ENCODE results near the gene SPATS2L.

The SPATS2L gene

DNA sequence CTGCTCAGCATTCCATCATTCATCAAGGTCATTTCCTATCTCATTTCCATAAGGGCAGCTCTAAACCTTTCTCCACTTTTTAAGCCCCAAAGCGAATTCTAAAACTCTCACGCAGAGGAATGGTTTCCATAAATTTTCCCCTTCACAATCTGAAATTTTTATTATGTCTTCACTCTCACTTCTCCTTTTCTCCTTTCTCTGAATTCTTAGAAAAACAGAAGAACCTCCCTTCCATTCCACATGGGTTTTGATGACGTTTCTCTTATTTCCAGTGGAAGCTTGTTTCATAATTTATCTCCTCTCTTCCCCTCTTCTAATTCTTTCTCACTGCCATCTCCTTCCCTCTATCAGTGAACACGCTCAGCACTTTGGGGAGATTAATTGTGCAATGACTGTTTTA, 97.3 kb downstream of the SPATS2L start:
- DNase-seq (ENCODE audit: low read depth, low spot score), result no peak
- H3K27ac ChIP-seq, result peak overlapping the region; percentile 87

DNA sequence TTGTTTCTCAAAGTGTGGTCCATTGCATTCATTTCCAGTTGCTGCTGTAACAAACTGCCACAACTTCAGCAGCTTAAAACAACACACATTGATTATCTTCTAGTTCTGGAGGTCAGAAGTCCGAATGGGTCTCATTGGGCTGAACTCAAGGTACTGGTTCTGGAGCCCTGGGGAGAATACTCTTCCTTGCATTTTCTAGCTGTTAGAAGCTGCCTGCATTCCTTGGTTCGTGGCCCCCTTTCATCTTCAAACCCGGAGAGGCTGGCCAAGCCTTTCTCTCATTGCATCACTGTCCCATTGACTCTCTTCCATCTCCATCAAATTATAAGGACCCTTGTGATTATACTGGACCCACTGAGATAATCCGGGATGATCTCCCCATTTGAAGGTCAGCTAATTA, 98.1 kb downstream of the SPATS2L start:
- H3K27ac ChIP-seq, result peak overlapping the region; percentile 87
- no peak for DNase-seq (ENCODE audit: low read depth, low spot score)

DNA sequence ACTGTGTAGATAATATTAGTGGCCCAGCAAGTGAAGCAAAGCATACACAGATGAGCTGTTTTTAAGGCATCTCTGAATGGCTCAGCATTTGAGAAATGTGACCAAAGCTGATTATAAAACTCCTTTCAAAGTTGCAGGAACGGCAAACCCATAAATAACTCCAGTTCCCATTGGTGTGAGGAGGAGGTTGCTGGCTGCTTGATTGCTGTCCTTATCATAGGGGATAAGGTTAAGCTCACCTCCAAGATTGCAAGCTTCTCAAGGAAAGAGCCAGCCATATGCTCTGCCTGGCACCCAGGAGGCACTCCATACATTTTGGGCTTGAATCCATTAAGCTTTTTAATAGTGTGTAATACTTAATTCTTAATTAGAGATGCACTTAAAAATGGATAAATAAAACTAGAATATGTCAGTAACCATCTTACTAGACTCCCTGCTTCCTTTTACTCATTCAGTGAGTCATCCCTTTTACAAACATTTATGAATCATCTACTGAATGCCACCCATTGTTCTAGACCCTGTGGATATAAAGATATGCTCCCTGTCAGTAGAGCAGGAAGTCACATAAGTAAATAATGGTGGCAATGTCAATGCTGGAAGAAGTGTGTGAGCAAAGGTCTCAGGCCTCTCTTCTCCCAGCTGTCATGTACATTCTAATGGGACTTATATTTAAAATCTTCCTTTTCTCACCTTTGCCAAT, 99.3 kb downstream of the SPATS2L start:
- DNase-seq (ENCODE audit: low read depth, low spot score), result peak; percentile 78
- H3K27ac ChIP-seq, result peak overlapping the region; percentile 87

DNA sequence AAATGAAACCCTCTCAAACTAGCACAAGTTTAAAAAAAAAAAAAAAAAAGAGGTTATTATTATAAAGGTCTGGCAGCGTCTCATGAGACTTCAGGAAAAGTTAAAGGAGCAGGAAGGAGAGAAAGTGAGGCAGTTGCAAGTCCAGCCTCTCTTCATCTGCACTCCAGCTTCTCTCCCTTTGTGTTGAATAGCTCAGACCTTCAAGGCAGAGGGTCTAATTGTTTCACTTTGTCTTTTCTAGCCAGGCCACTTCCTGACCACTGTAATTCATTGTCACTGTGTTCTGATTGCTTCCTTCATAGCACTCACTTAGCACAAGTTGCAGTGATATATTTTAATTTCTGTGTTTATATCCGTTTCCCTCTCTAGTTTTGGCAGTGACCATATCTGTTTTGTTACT, 99.9 kb downstream of the SPATS2L start:
- H3K27ac ChIP-seq, result peak overlapping the region; percentile 87
- no peak for DNase-seq (ENCODE audit: low read depth, low spot score)

DNA sequence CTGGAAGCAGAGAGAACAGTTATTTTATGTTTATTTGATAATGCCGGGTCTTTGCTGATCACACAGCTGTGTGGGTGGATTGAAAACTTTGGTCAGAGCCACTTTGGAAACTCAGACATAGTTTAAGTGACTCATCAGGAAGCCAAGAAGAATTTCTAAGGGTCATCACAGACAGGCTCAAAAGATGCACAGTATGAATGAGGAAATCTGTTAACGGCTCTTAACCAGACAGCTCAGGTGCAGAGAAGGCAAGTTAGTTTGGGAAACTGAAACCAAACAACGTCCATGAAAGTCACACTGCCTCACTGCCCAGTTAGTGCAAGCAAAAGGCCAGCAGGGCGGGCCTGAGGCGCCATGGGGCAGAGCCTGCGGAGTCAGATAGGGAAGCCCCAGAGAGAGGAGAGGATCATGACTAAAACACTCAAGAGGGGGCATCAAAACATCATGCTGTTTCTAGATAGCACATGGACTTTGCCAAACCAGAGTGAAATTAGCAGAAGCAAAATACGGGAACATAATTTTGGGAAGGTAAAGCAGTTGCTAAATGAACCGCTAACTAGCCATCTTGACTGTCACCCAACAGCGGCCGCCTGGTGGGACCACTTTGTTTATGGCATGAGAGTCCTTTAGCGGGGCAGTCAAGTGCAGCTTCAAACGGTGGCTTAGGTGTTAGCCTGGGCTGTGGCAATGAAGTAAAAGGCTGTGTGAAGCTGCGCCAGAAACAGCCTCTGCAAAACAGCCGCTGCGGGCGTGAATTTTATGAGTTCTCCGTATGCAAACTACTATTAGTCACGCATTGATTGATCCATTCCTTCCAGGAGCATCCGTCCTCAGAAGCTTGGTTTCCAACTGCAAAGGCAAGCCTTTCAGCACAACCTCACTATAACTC, 102.2 kb downstream of the SPATS2L start:
- H3K27ac ChIP-seq, result peak overlapping the region; percentile 14
- DNase-seq (ENCODE audit: low read depth, low spot score), result peak; percentile 29

DNA sequence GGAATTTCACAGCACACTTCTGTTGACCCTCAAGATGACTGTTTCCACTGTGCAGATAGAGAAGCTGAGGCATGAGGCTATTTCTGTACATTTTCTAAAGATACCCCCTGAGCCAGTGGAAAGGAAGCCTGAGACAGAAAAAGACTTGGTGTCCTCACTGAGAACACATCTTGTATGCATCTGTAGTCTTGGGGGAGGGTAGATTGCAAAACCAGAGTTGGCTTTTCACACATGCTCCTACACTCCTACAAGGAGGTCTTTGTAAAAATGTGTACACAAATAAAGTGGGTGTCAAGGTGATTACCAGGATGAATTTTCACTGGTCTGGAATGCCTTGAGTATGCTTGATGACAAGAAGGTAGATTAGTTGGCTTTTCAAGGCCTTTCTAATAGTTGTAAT, 105.3 kb downstream of the SPATS2L start:
- DNase-seq (ENCODE audit: low read depth, low spot score), result no peak
- no peak overlapping the region for H3K27ac ChIP-seq

DNA sequence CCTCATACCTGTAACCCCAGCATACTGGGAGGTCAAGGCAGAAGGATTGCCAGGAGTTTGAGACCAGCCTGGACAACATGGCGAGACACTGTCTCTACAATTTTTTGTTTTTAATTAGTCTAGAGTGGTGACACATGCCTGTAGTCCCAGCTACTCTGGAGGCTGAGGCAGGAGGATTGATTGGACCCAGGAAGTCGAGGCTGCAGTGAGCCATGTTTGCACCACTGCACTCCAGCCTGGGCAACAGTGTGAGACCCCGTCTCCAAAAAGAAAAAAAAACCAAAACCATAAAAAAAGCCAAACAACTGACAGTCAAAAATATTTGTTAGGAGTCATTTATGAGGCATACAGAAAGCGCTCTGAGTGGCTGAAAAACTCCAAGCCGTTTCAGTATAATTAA, 107.9 kb downstream of the SPATS2L start:
- H3K27ac ChIP-seq, result no peak overlapping the region
- DNase-seq (ENCODE audit: low read depth, low spot score), result no peak

DNA sequence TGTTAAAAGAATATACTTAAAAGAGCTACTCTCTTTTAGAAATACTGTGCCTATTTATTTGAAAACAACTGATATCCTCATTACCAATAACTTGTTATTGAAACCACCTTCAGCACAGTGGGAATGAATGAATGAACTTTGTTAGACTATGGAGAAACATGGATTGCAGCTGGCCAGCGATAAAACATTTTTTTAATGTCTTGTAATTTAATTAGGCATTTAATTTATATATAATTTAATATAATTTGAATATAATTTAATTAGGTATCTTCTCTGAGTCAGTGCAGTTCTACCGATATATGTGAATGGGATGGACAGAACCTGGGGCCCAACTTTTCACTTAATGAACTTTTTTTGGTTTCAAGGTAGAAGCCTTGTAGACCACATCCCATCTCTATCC, 109.0 kb downstream of the SPATS2L start:
- DNase-seq (ENCODE audit: low read depth, low spot score), result no peak

DNA sequence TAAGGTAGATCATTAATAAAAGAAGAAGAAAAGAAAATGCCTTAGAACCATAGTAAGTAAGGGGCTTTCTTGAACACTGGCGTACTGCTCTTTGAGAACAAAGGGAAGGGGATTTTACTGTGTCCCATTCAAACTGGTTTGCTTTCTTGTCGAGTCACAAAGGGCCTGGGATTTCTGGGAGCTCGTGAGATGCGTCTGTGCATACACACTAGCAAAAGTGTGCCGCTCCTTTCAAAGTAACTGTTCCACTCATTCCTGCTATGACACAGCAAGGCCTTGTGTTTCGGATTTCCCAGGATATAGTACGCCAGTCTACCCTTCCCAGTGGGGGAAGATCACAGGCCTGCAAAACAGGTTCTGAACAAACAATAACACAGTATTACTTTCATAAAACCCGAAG, 110.4 kb downstream of the SPATS2L start:
- no peak for DNase-seq (ENCODE audit: low read depth, low spot score)
- H3K27ac ChIP-seq, result no peak overlapping the region

More for the DNA sequence above, 109.0 kb downstream of the SPATS2L start:
- H3K27ac ChIP-seq, result no peak overlapping the region

DNA sequence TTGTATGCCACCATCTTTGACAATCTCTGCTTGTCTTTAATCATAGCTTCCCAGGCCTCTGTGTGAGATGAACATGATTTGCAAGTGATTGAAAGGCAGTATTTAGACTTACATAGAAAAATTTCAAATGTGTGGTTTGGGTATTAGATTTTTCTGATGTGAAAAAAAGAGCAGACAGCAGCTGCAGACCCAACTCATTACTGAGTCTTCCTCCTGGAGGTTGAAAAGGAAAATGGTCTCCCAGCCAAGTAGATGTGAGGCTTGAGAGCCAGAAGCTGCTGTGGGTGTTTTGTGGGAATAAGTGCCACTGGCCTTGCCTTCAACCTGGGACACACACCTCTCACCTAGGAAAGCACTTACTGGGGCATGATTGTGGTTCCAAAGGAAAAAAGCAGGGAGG, 110.9 kb downstream of the SPATS2L start:
- DNase-seq (ENCODE audit: low read depth, low spot score), result no peak
- no peak overlapping the region for H3K27ac ChIP-seq

DNA sequence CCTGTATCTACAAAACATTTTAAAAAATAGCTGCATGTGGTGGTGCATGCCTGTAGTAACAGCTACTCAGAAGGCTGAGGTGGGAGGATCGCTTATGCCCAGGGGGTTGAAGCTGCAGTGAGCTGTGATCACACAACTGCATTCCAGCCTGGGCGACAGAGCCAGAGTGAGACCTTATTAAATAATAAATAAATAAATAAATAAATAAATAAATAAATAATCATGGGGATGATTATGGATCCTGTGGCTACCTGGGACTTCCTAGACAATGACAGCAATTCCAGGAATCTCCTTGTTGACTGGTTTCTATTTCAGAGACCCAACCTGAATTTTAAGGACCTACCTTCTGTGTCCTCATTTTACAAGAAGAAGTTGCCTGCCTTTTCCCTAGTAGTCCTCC, 111.9 kb downstream of the SPATS2L start:
- H3K27ac ChIP-seq, result no peak overlapping the region
- no peak for DNase-seq (ENCODE audit: low read depth, low spot score)

DNA sequence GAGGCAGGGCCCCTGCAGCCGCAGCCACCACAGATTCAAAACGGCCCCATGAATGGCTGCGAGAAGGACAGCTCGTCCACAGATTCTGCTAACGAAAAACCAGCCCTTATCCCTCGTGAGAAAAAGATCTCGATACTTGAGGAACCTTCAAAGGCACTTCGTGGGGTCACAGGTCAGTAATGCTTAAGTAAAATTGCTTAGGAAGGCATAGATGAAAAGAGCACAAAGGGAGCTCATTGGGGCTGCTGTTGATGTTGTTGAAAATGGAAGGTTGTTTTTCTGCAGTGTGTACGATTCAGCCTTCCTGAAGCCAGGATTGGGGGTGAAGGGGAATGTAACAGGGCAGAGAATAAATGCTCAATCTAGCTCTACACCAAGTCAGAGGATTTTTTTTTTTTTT, 112.8 kb downstream of the SPATS2L start:
- no peak overlapping the region for H3K27ac ChIP-seq
- no peak for DNase-seq (ENCODE audit: low read depth, low spot score)

DNA sequence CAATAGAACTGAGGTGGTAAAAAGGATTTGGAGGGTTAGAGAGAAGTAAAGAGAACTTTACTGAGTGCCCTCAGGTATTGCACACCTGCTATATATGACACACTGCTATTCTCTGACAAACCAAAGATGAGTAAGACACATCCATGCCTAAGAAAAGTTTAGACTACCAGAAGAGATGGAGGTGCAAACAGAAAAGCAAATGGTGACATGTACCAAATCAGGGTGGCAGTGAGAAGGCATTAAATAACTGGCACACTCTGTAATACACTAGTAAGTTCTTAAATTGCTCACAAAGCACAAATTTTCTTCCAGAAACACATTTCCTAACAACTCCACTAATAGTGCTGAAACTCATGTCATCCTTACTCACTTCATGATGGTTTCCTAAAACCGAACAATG, 114.8 kb downstream of the SPATS2L start:
- no peak for DNase-seq (ENCODE audit: low read depth, low spot score)
- H3K27ac ChIP-seq, result no peak overlapping the region

DNA sequence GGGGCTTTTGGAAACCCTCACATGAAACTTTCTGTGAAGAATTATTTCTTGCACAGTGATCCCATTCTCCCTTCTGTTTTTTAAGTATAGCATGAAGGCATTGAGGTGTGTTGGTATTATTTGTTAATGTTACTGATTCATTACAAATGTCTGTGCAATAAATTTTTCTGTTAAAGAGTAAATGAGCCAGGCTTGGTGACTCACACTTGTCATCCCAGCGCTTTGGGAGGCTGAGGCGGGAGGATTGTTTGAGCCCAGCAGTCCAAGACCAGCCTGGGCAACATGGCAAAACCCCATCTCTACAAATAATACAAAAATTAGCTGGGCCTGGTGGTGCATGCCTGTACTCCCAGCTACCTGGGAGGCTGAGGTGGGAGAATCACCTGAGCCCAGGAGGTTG, 115.6 kb downstream of the SPATS2L start:
- DNase-seq (ENCODE audit: low read depth, low spot score), result no peak

DNA sequence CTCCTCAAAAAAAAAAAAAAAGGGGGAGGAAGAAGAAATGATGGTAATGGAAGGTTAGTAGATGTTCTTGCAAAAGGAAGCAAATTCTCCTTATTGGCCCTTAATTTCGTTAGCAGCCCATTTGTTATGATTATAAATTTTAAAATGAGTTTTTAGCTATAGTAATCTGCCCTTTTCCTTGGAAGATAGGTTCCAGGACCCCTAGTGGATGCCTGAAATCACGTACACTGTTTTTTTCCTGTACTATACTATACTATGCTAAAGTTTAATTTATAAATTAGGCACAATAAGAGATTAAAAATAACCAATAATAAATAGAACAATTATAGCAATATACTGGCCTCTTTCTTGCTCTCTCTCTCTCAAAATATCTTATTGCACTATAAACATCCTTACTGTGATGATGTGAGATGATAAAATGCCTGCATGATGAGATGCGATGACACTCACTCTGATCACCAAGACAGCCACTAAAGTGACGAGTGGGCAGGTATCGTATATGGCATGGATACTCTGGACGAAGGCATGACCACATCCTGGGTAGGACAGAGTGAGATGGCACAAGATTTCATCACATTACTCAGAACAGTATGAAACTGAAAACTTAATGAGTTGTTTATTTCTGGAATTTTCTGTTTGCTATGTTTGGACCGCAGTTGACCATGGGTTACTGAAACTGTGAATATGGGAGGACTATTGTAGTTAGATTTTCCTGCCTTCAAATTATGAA, 116.2 kb downstream of the SPATS2L start:
- no peak for DNase-seq (ENCODE audit: low read depth, low spot score)
- H3K27ac ChIP-seq, result peak overlapping the region; percentile 14

More for the DNA sequence above, 115.6 kb downstream of the SPATS2L start:
- peak overlapping the region; percentile 3 for H3K27ac ChIP-seq

DNA sequence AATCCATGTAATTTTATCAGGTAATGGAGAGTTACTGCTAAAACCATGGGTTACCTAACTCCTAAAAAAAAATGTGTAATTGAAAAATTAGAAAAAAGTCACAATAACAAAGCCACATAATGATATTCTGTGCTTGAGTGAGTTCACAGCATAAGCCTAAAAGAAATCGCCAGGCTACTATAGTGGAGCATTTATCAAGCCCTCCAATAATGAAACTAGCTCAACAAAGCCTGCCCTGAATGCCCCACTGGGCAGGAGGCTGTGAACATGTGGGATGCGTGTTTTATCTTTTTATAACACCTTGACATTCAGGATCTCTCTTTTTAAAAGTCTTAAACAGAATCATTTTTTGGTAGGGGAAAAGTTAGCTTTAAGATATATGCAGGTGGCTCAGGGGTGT, 117.0 kb downstream of the SPATS2L start:
- peak overlapping the region; percentile 14 for H3K27ac ChIP-seq
- DNase-seq (ENCODE audit: low read depth, low spot score), result no peak

DNA sequence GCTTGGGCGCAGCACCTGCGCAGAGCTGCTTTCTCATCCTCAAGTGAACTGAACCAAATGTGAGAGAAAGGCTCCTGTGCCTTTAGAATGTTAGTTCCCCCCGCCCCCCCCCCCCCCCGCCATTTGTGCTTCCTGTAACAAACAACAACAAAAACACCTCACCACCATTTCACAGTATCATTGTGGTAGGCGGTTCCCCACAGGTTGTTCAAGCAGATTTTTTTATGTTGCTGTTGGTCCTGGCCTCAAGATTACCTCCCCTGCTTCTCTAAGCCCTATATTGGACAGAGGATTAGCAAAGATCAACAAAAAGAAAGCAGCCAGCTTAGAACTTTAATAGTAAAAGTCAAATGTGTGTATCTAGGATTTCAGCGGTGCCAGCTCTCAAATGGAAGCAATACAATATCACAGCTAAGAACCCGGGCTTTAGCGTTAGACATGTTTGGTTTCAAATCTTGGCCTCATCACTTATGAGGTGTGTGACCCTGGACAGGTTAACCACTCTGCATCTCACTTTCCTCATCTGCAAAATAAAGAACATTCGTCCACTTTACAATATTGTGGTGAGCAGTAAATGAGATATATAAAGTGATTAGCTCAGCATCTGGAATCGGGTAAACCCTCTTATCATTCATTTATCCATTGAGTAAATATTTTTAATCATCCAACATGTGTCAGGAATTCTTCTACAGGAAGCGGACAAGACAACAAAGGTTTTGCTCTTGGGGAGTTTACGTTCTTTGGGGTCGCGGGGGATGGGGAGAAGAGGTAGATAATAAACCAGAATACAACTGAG, 118.7 kb downstream of the SPATS2L start:
- H3K27ac ChIP-seq, result no peak overlapping the region
- DNase-seq (ENCODE audit: low read depth, low spot score), result no peak

DNA sequence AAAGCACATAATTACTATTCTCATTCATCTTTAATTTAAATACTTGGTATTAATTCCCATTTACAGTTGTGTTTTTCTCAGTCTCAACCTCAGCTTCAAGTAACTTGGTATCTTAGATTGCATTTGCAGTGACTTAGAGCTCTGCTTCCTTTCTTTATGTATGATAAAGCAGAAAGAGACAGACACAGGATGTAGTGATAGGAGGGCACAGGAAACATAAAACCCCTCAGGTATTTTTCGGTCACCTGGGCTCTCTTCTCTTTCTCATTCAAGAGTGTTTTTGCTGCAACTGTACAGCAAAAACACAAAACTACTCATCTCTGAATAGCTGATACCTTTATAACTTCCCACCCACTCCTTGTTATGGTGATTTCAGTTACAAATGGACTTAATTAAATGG, 120.3 kb downstream of the SPATS2L start:
- H3K27ac ChIP-seq, result no peak overlapping the region
- no peak for DNase-seq (ENCODE audit: low read depth, low spot score)

DNA sequence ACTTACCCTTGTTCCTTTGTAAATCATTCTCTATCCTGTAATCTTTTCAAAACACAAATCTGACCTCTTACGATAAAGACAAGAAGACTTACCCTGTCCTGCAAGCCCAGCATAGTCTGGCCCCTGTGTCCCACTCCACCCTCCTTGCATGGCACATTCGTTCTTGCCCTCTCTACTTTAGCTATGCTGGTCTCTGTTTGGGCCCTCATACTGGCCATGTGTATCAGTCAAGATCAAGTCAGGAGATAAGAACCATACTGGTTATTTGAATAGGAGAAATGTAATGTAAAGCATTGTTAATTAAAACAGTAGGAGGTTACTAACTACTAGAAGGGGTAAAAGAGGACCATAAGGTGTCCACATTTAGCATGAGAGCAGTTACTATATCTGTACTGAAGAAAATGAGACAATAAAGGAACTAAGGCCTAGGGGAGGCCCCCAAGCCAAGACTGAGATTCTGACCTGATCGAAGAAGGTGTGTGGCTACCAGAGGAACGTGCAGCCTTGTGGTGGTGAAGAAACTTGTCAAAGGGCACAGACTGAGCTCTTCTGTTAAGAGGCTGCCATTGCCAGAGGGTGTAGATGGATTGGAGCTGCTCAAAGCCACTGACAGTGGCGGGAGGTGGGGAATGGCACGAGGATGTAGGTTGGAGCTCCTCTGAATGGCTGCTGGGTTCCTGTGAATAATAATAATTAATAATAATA, 122.6 kb downstream of the SPATS2L start:
- no peak for DNase-seq (ENCODE audit: low read depth, low spot score)
- no peak overlapping the region for H3K27ac ChIP-seq

DNA sequence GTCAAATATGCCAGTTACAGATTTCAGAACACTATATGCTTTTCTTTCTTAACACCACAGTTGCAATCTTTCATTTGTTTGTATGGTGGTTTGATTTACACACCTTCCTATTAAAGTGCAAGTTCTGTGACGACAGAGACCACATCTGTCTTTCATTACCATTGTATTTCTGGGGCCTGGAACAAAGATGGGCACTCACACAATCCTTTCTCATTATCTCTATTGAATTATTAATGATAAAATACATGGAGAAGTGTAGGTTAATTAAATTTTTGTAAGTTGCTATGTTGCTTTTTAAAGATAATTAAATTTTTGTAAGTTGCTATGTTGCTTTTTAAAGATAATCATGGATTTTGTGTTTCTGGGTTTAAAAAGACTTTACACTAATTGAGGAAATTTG, 123.5 kb downstream of the SPATS2L start:
- no peak overlapping the region for H3K27ac ChIP-seq
- no peak for DNase-seq (ENCODE audit: low read depth, low spot score)
